GM12865 (cell line): ENCODE measurements around the gene WRAP73.

ENCODE experiments used
- DNase-seq: peaks from one replicate; pipeline ENCODE4 v3.0.0; 2010; ENCODE audit warnings: low read depth
- H3K4me3 ChIP-seq: 2 replicates; pipeline ENCODE4 v1.5.1; 2011; ENCODE audit warnings: mild to moderate bottlenecking, low read depth, low read length, control low read depth
- CTCF ChIP-seq: IDR thresholded peaks from 2 replicates; pipeline ENCODE4 v1.5.1; 2011; ENCODE audit warnings: low read length, control low read depth, low read depth, inconsistent platforms; ENCODE audit not compliant: insufficient read depth; ENCODE audit errors: missing control alignments

WRAP73 gene

DNA sequence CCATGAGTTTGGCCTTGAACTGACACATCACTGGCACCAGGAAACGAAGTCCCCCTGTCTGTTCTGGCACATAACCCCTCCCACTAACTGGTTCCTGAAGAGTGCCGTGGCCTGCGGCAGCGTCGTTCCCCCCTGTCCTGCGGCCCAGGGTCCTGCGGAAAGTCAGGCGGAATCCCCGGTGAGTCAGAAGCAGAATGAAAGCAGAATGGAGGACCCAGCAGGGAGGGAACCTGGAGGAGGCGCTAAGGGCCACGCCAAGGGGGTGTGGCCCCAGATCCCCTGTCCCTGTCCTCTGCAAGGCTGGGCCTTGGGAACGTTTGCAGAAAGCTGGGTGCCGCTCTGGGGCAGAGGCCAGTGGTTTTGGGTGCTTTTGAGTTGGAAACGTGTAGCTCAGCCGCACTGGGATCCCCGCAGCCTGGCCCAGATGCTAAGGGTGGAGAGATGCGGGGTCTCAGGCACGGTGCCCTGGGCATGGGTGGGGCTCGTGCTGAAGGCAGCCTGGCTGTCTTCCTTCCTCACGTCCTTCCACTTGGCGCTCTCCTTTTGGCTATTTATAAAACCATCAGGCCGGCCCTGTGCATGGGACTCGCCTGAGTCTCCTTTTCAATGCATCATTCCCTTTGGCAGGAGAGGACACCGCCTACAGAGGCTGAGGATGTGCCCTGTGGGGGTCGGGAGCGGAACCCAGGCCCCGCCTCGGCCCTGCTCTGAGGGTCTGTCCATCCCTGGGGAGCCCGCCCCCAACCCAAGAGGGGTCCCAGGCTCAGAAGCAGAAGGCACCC is 38.6 kb upstream of the WRAP73 start:
- peak; percentile 70 for DNase-seq
- TF ChIP-seq CTCF = no peak
- no peak overlapping the region for H3K4me3 ChIP-seq

DNA sequence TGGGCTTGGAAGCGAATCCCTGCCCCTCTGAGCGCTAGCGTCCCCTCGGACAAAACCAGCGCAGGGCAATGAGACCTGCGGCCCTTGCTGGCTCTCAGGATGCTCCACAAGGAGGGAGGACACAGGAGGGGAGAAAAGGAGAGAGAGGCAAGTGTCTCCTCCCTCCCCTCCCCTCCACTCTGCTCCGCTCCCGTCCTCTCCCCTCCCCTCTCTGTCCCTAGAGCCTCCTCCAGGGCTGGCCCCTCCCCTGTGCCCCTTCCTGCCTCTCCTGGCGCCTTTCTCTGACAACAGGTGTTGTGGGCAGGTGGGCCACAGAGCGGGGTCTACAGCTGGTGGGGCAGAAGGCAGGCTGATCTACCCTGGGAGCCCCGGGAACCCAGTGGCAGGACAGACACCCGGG is 37.6 kb upstream of the WRAP73 start:
- no peak for TF ChIP-seq CTCF
- H3K4me3 ChIP-seq = no peak overlapping the region
- DNase-seq = no peak

- no peak for DNase-seq
- no peak for TF ChIP-seq CTCF
- no peak overlapping the region for H3K4me3 ChIP-seq
Observed at GRCh38 chr1:3685906-3686305, 36.0 kb upstream of the WRAP73 start.

DNA sequence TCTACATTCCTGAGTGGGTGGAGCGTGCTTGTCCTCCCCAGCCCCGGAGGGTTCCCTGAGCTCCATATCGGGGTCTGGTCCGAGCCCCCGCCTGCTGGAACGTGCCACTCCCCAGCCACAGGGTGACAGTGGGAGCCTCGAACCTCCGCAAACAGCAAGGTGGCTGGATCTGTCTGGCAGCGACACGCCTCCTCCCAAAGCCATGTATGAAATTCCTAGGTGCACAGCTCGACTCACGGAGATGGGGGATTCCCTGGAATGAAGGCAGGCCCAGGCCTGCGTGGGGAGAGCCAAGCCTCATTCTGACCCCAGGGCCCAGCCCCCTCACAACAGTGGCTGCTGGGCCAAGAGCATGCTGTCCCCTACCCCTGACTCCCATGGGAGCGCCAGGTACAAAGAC is 35.3 kb upstream of the WRAP73 start:
- no peak for DNase-seq
- no peak for TF ChIP-seq CTCF
- H3K4me3 ChIP-seq = no peak overlapping the region

DNA sequence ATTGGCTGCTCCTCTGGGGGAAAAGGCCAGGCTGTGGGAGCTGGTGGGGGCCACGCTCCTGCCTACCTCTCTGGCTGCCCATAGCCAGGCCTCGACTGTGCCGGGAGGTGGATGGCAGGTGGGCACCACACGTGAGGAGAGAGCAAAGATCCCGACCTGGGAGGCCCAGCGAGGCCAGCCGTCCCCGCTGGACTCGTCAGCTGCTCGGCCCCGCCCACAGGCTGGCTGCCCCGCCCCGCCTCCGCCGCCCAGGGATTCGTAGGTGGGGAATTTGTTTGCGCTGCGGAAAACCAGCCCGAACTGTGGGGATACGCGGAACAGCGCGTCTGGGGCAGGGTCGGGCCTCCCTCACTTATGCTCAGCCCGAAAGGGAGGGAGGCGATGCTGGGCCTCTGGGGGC is 34.1 kb upstream of the WRAP73 start:
- DNase-seq = no peak
- no peak overlapping the region for H3K4me3 ChIP-seq

GRCh38 chr1:3683197-3683596 is 33.3 kb upstream of the WRAP73 start:
- TF ChIP-seq CTCF = no peak
- H3K4me3 ChIP-seq = no peak overlapping the region
- no peak for DNase-seq

More for the DNA sequence above, 34.1 kb upstream of the WRAP73 start:
- no peak for TF ChIP-seq CTCF
